Endothelial cell of umbilical vein (primary cell): ENCODE measurements around the gene AP1B1. TPM values are rescaled to one million over a fixed set of nuclear protein-coding genes. Genes with fewer than 3 reads are reported as not detected.

ENCODE experiments used
- BruUV-seq: library from RNA; stranded (reverse); fragments of 400-500 nt; replicated peaks from 2 replicates; lab custom pipeline; 2021; lab: Mats Ljungman, UMichigan
- CTCF ChIA-PET: fragments of 300-600, 350-600 bp; sonication (Branson Sonifier 250); formaldehyde crosslinking; loops from one replicate; lab custom pipeline; 2021; ENCODE audit warnings: antibody characterized with exemption, inconsistent platforms; lab: Charles Lee
- POLR2A ChIA-PET: fragments of 300-600, 350-600 bp; sonication (Branson Sonifier 250); formaldehyde crosslinking; loops from one replicate; lab custom pipeline; 2021; ENCODE audit warnings: antibody characterized with exemption, inconsistent platforms; lab: Charles Lee
- DNase-seq: peaks from one replicate; pipeline ENCODE4 v3.0.0-alpha.2; 2011; ENCODE audit warnings: low read depth, low spot score
- FAIRE-seq: peaks from 2 replicates; lab custom pipeline; 2011; peaks lifted over from hg19 to GRCh38; lab: Jason Lieb, UNC
- H2AFZ ChIP-seq: 2 replicates; pipeline ENCODE4 v1.6.0; 2012; ENCODE audit warnings: low read depth, low read length, control low read depth, inconsistent platforms
- H3K27ac ChIP-seq: 2 replicates; pipeline ENCODE4 v1.5.1; 2011; ENCODE audit warnings: low read depth, mild to moderate bottlenecking, control low read depth, low read length, moderate library complexity; ENCODE audit not compliant: insufficient read depth
- H3K27me3 ChIP-seq, 2 experiments: 2 replicates each; pipeline versions ENCODE4 v1.6.0 to v1.6.1; 2011; ENCODE audit warnings: low read length in 2 of 2, mixed read lengths in 1 of 2; ENCODE audit not compliant: control insufficient read depth in 2 of 2, insufficient read depth in 2 of 2
- H3K36me3 ChIP-seq, 2 experiments: 2 replicates in 1 of 2; 3 replicates in 1 of 2; pipeline ENCODE4 v1.5.1; 2011; ENCODE audit warnings: low read length in 2 of 2, mild to moderate bottlenecking in 1 of 2, moderate library complexity in 1 of 2; ENCODE audit not compliant: control insufficient read depth in 2 of 2, insufficient read depth in 2 of 2; ENCODE audit errors: extremely low read depth in 1 of 2
- H3K4me1 ChIP-seq: 3 replicates; pipeline ENCODE4 v1.5.1; 2011; ENCODE audit warnings: mild to moderate bottlenecking, low read length; ENCODE audit not compliant: control insufficient read depth, insufficient read depth; ENCODE audit errors: extremely low read depth
- H3K4me2 ChIP-seq: 2 replicates; pipeline ENCODE4 v1.6.1; 2011; ENCODE audit warnings: low read length, control low read depth, mixed read lengths; ENCODE audit not compliant: insufficient read depth
- H3K4me3 ChIP-seq, 3 experiments: fragments of 200-600 bp in 1 of 3; sonication (generic), shearing (Covaris generic) in 1 of 3; replicated peaks in 1 of 3; 2 replicates each; pipeline ENCODE4 v1.5.1; 2011 to 2016; ENCODE audit warnings: control low read depth in 3 of 3, low read length in 3 of 3, mild to moderate bottlenecking in 2 of 3, inconsistent platforms in 1 of 3, low read depth in 1 of 3, moderate library complexity in 1 of 3; ENCODE audit not compliant: insufficient read depth in 1 of 3
- H3K79me2 ChIP-seq: 2 replicates; pipeline ENCODE4 v1.6.0; 2012; ENCODE audit warnings: low read length, inconsistent platforms; ENCODE audit not compliant: control insufficient read depth, insufficient read depth
- H3K9ac ChIP-seq: replicated peaks from 2 replicates; pipeline ENCODE3; 2011; ENCODE audit warnings: low read length, control low read depth; ENCODE audit not compliant: insufficient read depth; ENCODE audit errors: extremely low read depth
- H3K9me1 ChIP-seq: replicated peaks from 3 replicates; pipeline ENCODE4 v1.6.0; 2011; ENCODE audit warnings: mild to moderate bottlenecking, low read length; ENCODE audit not compliant: control insufficient read depth, insufficient read depth; ENCODE audit errors: extremely low read depth
- H3K9me3 ChIP-seq: replicated peaks from 2 replicates; pipeline ENCODE4 v1.5.1; 2012; ENCODE audit warnings: low read length, inconsistent platforms; ENCODE audit not compliant: control insufficient read depth, insufficient read depth
- H4K20me1 ChIP-seq: replicated peaks from 2 replicates; pipeline ENCODE3; 2011; ENCODE audit warnings: mild to moderate bottlenecking, low read length; ENCODE audit not compliant: control insufficient read depth, insufficient read depth; ENCODE audit errors: extremely low read depth
- EZH2 ChIP-seq: IDR thresholded peaks from 2 replicates; pipeline ENCODE4 v1.6.1; 2012; ENCODE audit warnings: borderline replicate concordance, low read depth, mild to moderate bottlenecking, moderate library complexity, low read length, inconsistent platforms; ENCODE audit not compliant: severe bottlenecking
- FOS ChIP-seq: IDR thresholded peaks from 2 replicates; pipeline ENCODE4 v1.6.1; 2011; ENCODE audit warnings: mild to moderate bottlenecking, low read length, moderate library complexity, borderline replicate concordance; ENCODE audit not compliant: insufficient read depth
- GATA2 ChIP-seq: IDR thresholded peaks from 2 replicates; pipeline ENCODE4 v1.7.0; 2011; ENCODE audit warnings: low read depth, mild to moderate bottlenecking, moderate library complexity, mixed read lengths, low read length; ENCODE audit not compliant: insufficient read length, insufficient read depth
- JUN ChIP-seq: IDR thresholded peaks from 2 replicates; pipeline ENCODE4 v1.6.1; 2011; ENCODE audit warnings: borderline replicate concordance, low read depth; ENCODE audit not compliant: insufficient read length, insufficient read depth
- MYC ChIP-seq: IDR thresholded peaks from one replicate; pipeline ENCODE4 v1.6.1; 2011; ENCODE audit warnings: mild to moderate bottlenecking, low read depth, low read length
- POLR2A ChIP-seq: IDR thresholded peaks from 2 replicates; pipeline ENCODE4 v1.6.1; 2012; ENCODE audit warnings: low read depth, mild to moderate bottlenecking, control low read depth, low read length
- POLR2AphosphoS5 ChIP-seq: IDR thresholded peaks from 2 replicates; pipeline ENCODE4 v1.6.1; 2012; ENCODE audit warnings: low read depth, mild to moderate bottlenecking, control low read depth, low read length, moderate library complexity; ENCODE audit not compliant: insufficient read depth
- dilution Hi-C: fragments of 300-500 bp; cut with MboI; formaldehyde crosslinking; loops from one replicate; pipeline ENCODE4 v1.15.0; 2019; ENCODE audit warnings: low sequenced_read_pairs; ENCODE audit not compliant: extremely low pct_ligation_motif_present
- intact Hi-C: fragments of 100-400 bp; cut with micrococcal nuclease; formaldehyde crosslinking; loops from one replicate; pipeline ENCODE4 v1.10.0; 2022
- polyA plus RNA-seq, 4 experiments: library from polyadenylated mRNA; depleted of rRNA in 3 of 4; stranded (reverse) in 3 of 4; unstranded in 1 of 4; fragments of >200 nt; gene quantifications; 2 replicates each; pipeline versions ENCODE4 v1.2.1 to v1.2.3, GENCODE V29; 2011 to 2012; ENCODE audit warnings: missing spikeins in 1 of 4
- total RNA-seq: library from RNA; stranded (reverse); gene quantifications from 2 replicates; pipeline ENCODE4 v1.2.3, GENCODE V29; 2021
- TF ChIP-seq, protein P1 (sequence below), 2 donors: IDR thresholded peaks; 1 replicate in 1 of 2; 2 replicates in 1 of 2; pipeline ENCODE4 v1.5.1; 2011; ENCODE audit warnings: low read length in 2 of 2, mild to moderate bottlenecking in 2 of 2, moderate library complexity in 2 of 2, control low read depth in 1 of 2, inconsistent platforms in 1 of 2, low read depth in 1 of 2; ENCODE audit not compliant: insufficient read depth in 1 of 2; ENCODE audit errors: extremely low read depth in 1 of 2
- TF ChIP-seq, protein P2 (sequence below): IDR thresholded peaks from 2 replicates; pipeline ENCODE4 v1.6.1; 2011; ENCODE audit not compliant: insufficient read depth, insufficient read length

The AP1B1 gene
- total and polyA plus RNA-seq, 2 donors (not counting 3 experiments of a cell fraction or from before 2014, with no cell fraction given), result 107 to 131 TPM

GRCh38 chr22:29291215-29291614, 97.2 kb downstream of the AP1B1 start:
- ChIA-PET POLR2A (no interaction called here), CTCF (no interaction called here)
- no peak for FAIRE-seq

More at GRCh38 chr22:29291215-29291614, 97.2 kb downstream of the AP1B1 start:
- Histone ChIP-seq H4K20me1 (peaks cover 8% of the 10 kb centered on the region), H3K4me1 (no peaks in the 10 kb centered on the region), H3K9ac (no peak overlapping the region), H2AFZ (no peak overlapping the region), H3K36me3 (peaks cover 43 to 55% of the 10 kb centered on the region in 2 experiments), H3K4me2 (no peak overlapping the region), H3K4me3 (no peak overlapping the region), H3K79me2 (peaks cover 42% of the 10 kb centered on the region), H3K27me3 (no peaks in the 10 kb centered on the region), H3K9me3 (no peaks in the 10 kb centered on the region), H3K9me1 (no peaks in the 10 kb centered on the region), H3K27ac (no peak overlapping the region)
- no TSS peak for BruUV-seq
- TF ChIP-seq GATA2, result no peak
- TF ChIP-seq, protein P1, sequence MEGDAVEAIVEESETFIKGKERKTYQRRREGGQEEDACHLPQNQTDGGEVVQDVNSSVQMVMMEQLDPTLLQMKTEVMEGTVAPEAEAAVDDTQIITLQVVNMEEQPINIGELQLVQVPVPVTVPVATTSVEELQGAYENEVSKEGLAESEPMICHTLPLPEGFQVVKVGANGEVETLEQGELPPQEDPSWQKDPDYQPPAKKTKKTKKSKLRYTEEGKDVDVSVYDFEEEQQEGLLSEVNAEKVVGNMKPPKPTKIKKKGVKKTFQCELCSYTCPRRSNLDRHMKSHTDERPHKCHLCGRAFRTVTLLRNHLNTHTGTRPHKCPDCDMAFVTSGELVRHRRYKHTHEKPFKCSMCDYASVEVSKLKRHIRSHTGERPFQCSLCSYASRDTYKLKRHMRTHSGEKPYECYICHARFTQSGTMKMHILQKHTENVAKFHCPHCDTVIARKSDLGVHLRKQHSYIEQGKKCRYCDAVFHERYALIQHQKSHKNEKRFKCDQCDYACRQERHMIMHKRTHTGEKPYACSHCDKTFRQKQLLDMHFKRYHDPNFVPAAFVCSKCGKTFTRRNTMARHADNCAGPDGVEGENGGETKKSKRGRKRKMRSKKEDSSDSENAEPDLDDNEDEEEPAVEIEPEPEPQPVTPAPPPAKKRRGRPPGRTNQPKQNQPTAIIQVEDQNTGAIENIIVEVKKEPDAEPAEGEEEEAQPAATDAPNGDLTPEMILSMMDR (IDR thresholded peaks at IDR 0.05; ENCODE audit: extremely low read depth in 1 of 2, insufficient read depth in 1 of 2, low read depth in 1 of 2, low read length in 2 of 2), result no peak
- no peak for TF ChIP-seq JUN
- no peak for TF ChIP-seq FOS
- TF ChIP-seq, protein P2, sequence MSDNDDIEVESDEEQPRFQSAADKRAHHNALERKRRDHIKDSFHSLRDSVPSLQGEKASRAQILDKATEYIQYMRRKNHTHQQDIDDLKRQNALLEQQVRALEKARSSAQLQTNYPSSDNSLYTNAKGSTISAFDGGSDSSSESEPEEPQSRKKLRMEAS, result no peak
- no peak for TF ChIP-seq EZH2
- no peak for TF ChIP-seq POLR2AphosphoS5
- TF ChIP-seq MYC, result no peak
- TF ChIP-seq POLR2A, result no peak
- dilution Hi-C loops, result no loop called here
- DNase-seq, result no peak
- intact Hi-C loops, result no loop called here
